Left lung (tissue), 10 donors: ENCODE results near the gene CTNNA3. TPM values are rescaled to one million over a fixed set of nuclear protein-coding genes. Genes with fewer than 3 reads are reported as not detected.

Source experiments
- ATAC-seq: fragments of 200-7000 bp; cut with Tn5 transposase; one replicate; pipeline ENCODE4 v1.9.1; 2020; ENCODE audit warnings: moderate library complexity
- DNase-seq, 4 donors: peaks; one replicate each; pipeline ENCODE4 v3.0.0-alpha.2; 2013 to 2020
- H3K27ac ChIP-seq, 2 donors: fragments of 200-600 bp; sonication (generic) in 1 of 2; one replicate each; pipeline versions ENCODE4 v1.5.0 to v1.8.0; 2020 to 2021
- H3K27me3 ChIP-seq, 2 donors: fragments of 200-600 bp; sonication (generic) in 1 of 2; one replicate each; pipeline versions ENCODE4 v1.5.0 to v1.8.0; 2020 to 2021
- H3K36me3 ChIP-seq, 2 donors: fragments of 200-600 bp; sonication (generic) in 1 of 2; one replicate each; pipeline versions ENCODE4 v1.5.0 to v1.8.0; 2020 to 2021
- H3K4me1 ChIP-seq, 2 donors: fragments of 200-600 bp; one replicate each; pipeline ENCODE4 v1.8.0; 2021
- H3K4me3 ChIP-seq, 2 donors: fragments of 200-600 bp; sonication (generic) in 1 of 2; one replicate each; pipeline versions ENCODE4 v1.5.0 to v1.8.0; 2020 to 2021; ENCODE audit warnings: mild to moderate bottlenecking in 1 of 2
- H3K9me3 ChIP-seq, 2 donors: fragments of 200-600 bp; sonication (generic) in 1 of 2; one replicate each; pipeline versions ENCODE4 v1.5.0 to v1.8.0; 2020 to 2021
- CTCF ChIP-seq, 2 donors: fragments of 200-600 bp; sonication (generic) in 1 of 2; IDR thresholded peaks; one replicate each; pipeline versions ENCODE4 v1.5.0 to v1.8.0; 2021; ENCODE audit warnings: antibody characterized with exemption in 2 of 2
- intact Hi-C, 2 donors: fragments of 100-400 bp; cut with DNase I; formaldehyde crosslinking; loops; one replicate each; pipeline versions ENCODE4 v1.11.2 to v1.14.2; 2022
- polyA plus RNA-seq, 6 donors: library from polyadenylated mRNA; unstranded; fragments of 120-200 nt; gene quantifications; one replicate each; pipeline ENCODE4 v1.2.1, GENCODE V29; 2013; ENCODE audit not compliant: insufficient read length in 6 of 6
- total RNA-seq, 2 donors: library from RNA; stranded (reverse); fragmentation: NEBNext Ultra II Directional; extraction: Animal tissue kit (Norgen Biotek cat#: 25700); gene quantifications; one replicate each; pipeline ENCODE4 v1.2.1, GENCODE V29; 2021
- donor health status: DM: no; HTN: yes; CAD: no.
- donor health status: DM: no; HTN: no; CAD: no.

CTNNA3 gene
- total and polyA plus RNA-seq, 8 donors = 1.1 to 8.2 (median 6.6) TPM; not detected in 1

- H3K4me3 ChIP-seq = no peak overlapping the region
- no peak for ATAC-seq
- intact Hi-C loops = no loop called here
- no peaks in the 10 kb centered on the region for H3K36me3 ChIP-seq
- no peak for TF ChIP-seq CTCF (IDR thresholded peaks at IDR 0.05)
- no peak overlapping the region for H3K27ac ChIP-seq
- no peaks in the 10 kb centered on the region for H3K4me1 ChIP-seq
- DNase-seq = no peak
- no peaks in the 10 kb centered on the region for H3K9me3 ChIP-seq
- H3K27me3 ChIP-seq = no peaks in the 10 kb centered on the region
Measured at GRCh38 chr10:67087135-67087425, 608.9 kb downstream of the CTNNA3 start.

- intact Hi-C loops = no loop called here
- no peaks in the 10 kb centered on the region for H3K9me3 ChIP-seq
- no peak for DNase-seq
- no peaks in the 10 kb centered on the region for H3K27me3 ChIP-seq
- no peaks in the 10 kb centered on the region for H3K36me3 ChIP-seq
- no peak for ATAC-seq
- no peaks in the 10 kb centered on the region for H3K4me1 ChIP-seq
- no peak overlapping the region for H3K4me3 ChIP-seq
- H3K27ac ChIP-seq = no peak overlapping the region
- no peak for TF ChIP-seq CTCF (IDR thresholded peaks at IDR 0.05)
Measured at GRCh38 chr10:67086327-67087134, 609.5 kb downstream of the CTNNA3 start.

GRCh38 chr10:67079126-67079525, 616.9 kb downstream of the CTNNA3 start:
- H3K4me1 ChIP-seq = no peaks in the 10 kb centered on the region
- H3K36me3 ChIP-seq = no peaks in the 10 kb centered on the region
- intact Hi-C loops = no loop called here
- H3K4me3 ChIP-seq = no peak overlapping the region
- H3K27me3 ChIP-seq = no peaks in the 10 kb centered on the region
- H3K27ac ChIP-seq = no peak overlapping the region
- DNase-seq = no peak
- no peak for ATAC-seq
- no peaks in the 10 kb centered on the region for H3K9me3 ChIP-seq
- no peak for TF ChIP-seq CTCF (IDR thresholded peaks at IDR 0.05)

- Histone ChIP-seq H3K27me3 (no peaks in the 10 kb centered on the region), H3K4me3 (no peak overlapping the region), H3K36me3 (no peaks in the 10 kb centered on the region), H3K4me1 (no peaks in the 10 kb centered on the region), H3K9me3 (no peaks in the 10 kb centered on the region), H3K27ac (no peak overlapping the region)
- TF ChIP-seq CTCF (IDR thresholded peaks at IDR 0.05) = no peak
- intact Hi-C loops = no loop called here
- DNase-seq (no peak), ATAC-seq (no peak)
Measured at GRCh38 chr10:67077376-67077775, 618.6 kb downstream of the CTNNA3 start.

- ATAC-seq (no peak), DNase-seq (no peak)
- Histone ChIP-seq H3K4me3 (no peak overlapping the region), H3K4me1 (no peaks in the 10 kb centered on the region), H3K9me3 (no peaks in the 10 kb centered on the region), H3K36me3 (no peaks in the 10 kb centered on the region), H3K27me3 (no peaks in the 10 kb centered on the region), H3K27ac (no peak overlapping the region)
- intact Hi-C loops = no loop called here
- TF ChIP-seq CTCF (IDR thresholded peaks at IDR 0.05) = no peak
Measured at GRCh38 chr10:67076144-67076543, 619.9 kb downstream of the CTNNA3 start.
